Lower leg skin (tissue), 4 donors: Measurements from ENCODE around the gene IL1R2. TPM values are rescaled to one million over a fixed set of nuclear protein-coding genes. Genes with fewer than 3 reads are reported as not detected.

Source experiments
- DNase-seq, 2 donors: peaks; one replicate each; pipeline ENCODE4 v3.0.0-alpha.2; 2019; ENCODE audit warnings: low spot score in 2 of 2
- H3K4me3 ChIP-seq: fragments of 200-600 bp; sonication (generic); 2 replicates; pipeline ENCODE4 v1.5.1; 2017; ENCODE audit warnings: mild to moderate bottlenecking, low read depth; ENCODE audit not compliant: poor library complexity, severe bottlenecking
- CTCF ChIP-seq, 3 donors: fragments of 450-650 bp; IDR thresholded peaks; one replicate each; pipeline ENCODE4 v1.5.1; 2016; ENCODE audit warnings: antibody characterized with exemption in 3 of 3, mild to moderate bottlenecking in 3 of 3, moderate library complexity in 2 of 3
- POLR2A ChIP-seq, 2 donors: fragments of 450-650 bp; IDR thresholded peaks; one replicate each; pipeline ENCODE4 v1.6.1; 2016 to 2017; ENCODE audit warnings: antibody characterized with exemption in 2 of 2, mild to moderate bottlenecking in 1 of 2, moderate library complexity in 1 of 2
- WGBS, 2 donors: methylation state at CpG; one replicate each; pipeline ENCODE4 v1.1.5; 2018; 5-methylcytosine and 5-hydroxymethylcytosine counted together
- intact Hi-C: fragments of 100-400 bp; cut with DNase I; formaldehyde crosslinking; loops from one replicate; pipeline ENCODE4 v1.15.0; 2023; ENCODE audit warnings: low total_unique reads
- total RNA-seq, 4 donors: library from RNA; depleted of rRNA; stranded (reverse); fragments of >200 nt; gene quantifications; one replicate each; pipeline ENCODE4 v1.1.0, GENCODE V29; 2016

IL1R2 gene
- total RNA-seq, 4 donors from 2014 or later: 58.4 to 106 (median 68.7) TPM

GRCh38 chr2:101975171-101975870, 16.4 kb upstream of the IL1R2 start:
- 91 to 92% methylated on average over 17 of the region's 17 CpGs for WGBS, 2 donors

GRCh38 chr2:101976891-101977290, 14.9 kb upstream of the IL1R2 start:
- no peak overlapping the region for H3K4me3 ChIP-seq
- DNase-seq: no peak
- WGBS, 2 donors: 14 to 50% methylated on average over 1 of the region's 1 CpG
- TF ChIP-seq CTCF (IDR thresholded peaks at IDR 0.05): no peak
- no peak for TF ChIP-seq POLR2A (IDR thresholded peaks at IDR 0.05)
- intact Hi-C loops: no loop called here

More at GRCh38 chr2:101975171-101975870, 16.4 kb upstream of the IL1R2 start:
- H3K4me3 ChIP-seq: no peak overlapping the region
- TF ChIP-seq CTCF (IDR thresholded peaks at IDR 0.05): no peak
- TF ChIP-seq POLR2A (IDR thresholded peaks at IDR 0.05): no peak
- DNase-seq: peak in 1 of 2 donors; percentile 6
- intact Hi-C loops: no loop called here

GRCh38 chr2:101980368-101980767, 11.4 kb upstream of the IL1R2 start:
- no peak overlapping the region for H3K4me3 ChIP-seq
- DNase-seq: no peak
- TF ChIP-seq CTCF (IDR thresholded peaks at IDR 0.05): no peak
- TF ChIP-seq POLR2A (IDR thresholded peaks at IDR 0.05): no peak
- WGBS, 2 donors: 57 to 60% methylated on average over 7 of the region's 7 CpGs
- intact Hi-C loops: no loop called here

- intact Hi-C loops: no loop called here
Measured at GRCh38 chr2:101981066-101981465, 10.7 kb upstream of the IL1R2 start.

DNA sequence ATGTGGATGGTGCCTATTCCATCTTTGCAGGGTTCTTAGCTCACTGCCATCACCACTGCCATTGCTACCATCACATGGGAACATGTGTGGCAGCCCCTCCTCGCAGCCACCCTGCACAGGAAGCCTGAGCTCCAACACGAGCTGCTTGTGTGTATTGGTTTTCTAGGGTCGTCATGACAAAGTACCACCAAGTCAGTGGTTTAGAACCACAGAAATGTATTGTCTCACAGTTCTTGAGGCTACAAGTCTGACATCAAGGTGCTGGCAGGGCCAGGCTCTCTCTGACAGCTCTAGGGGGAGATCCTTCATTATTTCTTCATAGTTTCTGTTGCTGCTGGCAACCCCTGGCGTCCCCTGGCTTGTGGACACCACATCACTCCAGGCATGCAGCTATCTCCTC, 10.3 kb upstream of the IL1R2 start:
- DNase-seq: no peak
- TF ChIP-seq CTCF (IDR thresholded peaks at IDR 0.05): no peak
- TF ChIP-seq POLR2A (IDR thresholded peaks at IDR 0.05): no peak
- WGBS, 2 donors: 46% methylated on average over 4 of the region's 4 CpGs
- intact Hi-C loops: no loop called here
- H3K4me3 ChIP-seq: no peak overlapping the region

More at GRCh38 chr2:101981066-101981465, 10.7 kb upstream of the IL1R2 start:
- no peak for DNase-seq
- no peak overlapping the region for H3K4me3 ChIP-seq
- WGBS, 2 donors: 52 to 61% methylated on average over 2 to 5 of the region's 5 CpGs
- TF ChIP-seq CTCF (IDR thresholded peaks at IDR 0.05) (no peak), POLR2A (IDR thresholded peaks at IDR 0.05) (no peak)
